ENCODE data around the gene ADORA2A. TPM values are rescaled to one million over a fixed set of nuclear protein-coding genes. Genes with fewer than 3 reads are reported as not detected.

The ADORA2A gene
- total and polyA plus RNA-seq, 11 donors, result 1.5 to 12.1 (median 4.5) TPM

DNA sequence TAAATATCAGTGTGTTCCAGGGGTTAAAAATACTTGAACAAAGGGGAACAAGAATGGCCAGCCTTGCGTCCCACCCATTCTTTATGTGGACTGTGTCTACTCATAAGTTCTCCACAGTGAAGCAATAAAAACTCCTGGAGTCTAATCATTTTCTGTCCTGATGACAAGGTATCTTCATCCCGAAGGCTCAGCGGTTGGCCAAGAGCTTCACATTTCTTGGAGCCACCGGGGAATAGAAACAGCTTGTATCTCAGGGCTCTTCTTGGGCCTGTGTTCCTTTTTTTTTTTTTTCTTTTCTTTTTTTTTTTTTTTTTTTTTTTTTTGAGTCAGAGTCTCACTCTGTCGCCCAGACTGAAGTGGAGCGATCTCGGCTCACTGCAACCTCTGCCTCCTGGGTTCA lies 36.8 kb upstream of the ADORA2A start:
- H3K4me1 ChIP-seq, result peaks cover 10 to 68% (median 48%) of the 10 kb centered on the region in 12 donors
- DNase-seq (no peak), ATAC-seq (peak; percentile 18 to 60 (median 52))
- H3K27ac ChIP-seq, result peak overlapping the region in 11 of 12 donors; percentile 52 to 80 (median 73)
- H3K9me3 ChIP-seq, result no peaks in the 10 kb centered on the region
- intact Hi-C loops (cut with DNase I), result no loop called here
- peaks cover 0 to 11% (median 1%) of the 10 kb centered on the region in 9 donors for H3K36me3 ChIP-seq
- WGBS, 4 donors, result 36 to 55% (median 43%) methylated on average over 7 of the region's 7 CpGs
- no peaks in the 10 kb centered on the region for H3K27me3 ChIP-seq
- peak overlapping the region in 1 of 12 donors; percentile 6 for H3K4me3 ChIP-seq
- TF ChIP-seq POLR2A (IDR thresholded peaks at IDR 0.05), result no peak
- TF ChIP-seq, protein P1, sequence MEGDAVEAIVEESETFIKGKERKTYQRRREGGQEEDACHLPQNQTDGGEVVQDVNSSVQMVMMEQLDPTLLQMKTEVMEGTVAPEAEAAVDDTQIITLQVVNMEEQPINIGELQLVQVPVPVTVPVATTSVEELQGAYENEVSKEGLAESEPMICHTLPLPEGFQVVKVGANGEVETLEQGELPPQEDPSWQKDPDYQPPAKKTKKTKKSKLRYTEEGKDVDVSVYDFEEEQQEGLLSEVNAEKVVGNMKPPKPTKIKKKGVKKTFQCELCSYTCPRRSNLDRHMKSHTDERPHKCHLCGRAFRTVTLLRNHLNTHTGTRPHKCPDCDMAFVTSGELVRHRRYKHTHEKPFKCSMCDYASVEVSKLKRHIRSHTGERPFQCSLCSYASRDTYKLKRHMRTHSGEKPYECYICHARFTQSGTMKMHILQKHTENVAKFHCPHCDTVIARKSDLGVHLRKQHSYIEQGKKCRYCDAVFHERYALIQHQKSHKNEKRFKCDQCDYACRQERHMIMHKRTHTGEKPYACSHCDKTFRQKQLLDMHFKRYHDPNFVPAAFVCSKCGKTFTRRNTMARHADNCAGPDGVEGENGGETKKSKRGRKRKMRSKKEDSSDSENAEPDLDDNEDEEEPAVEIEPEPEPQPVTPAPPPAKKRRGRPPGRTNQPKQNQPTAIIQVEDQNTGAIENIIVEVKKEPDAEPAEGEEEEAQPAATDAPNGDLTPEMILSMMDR (IDR thresholded peaks at IDR 0.05), result no peak

GRCh38 chr22:24391836-24392217 lies 35.6 kb upstream of the ADORA2A start:
- TF ChIP-seq, protein P1 (IDR thresholded peaks at IDR 0.05), result no peak
- no peak for TF ChIP-seq POLR2A (IDR thresholded peaks at IDR 0.05)
- Histone ChIP-seq H3K36me3 (peaks cover 0 to 24% (median 12%) of the 10 kb centered on the region in 9 donors), H3K27ac (peak overlapping the region in 11 of 12 donors; percentile 52 to 80 (median 73)), H3K27me3 (no peaks in the 10 kb centered on the region), H3K9me3 (no peaks in the 10 kb centered on the region), H3K4me3 (no peak overlapping the region), H3K4me1 (peaks cover 10 to 65% (median 49%) of the 10 kb centered on the region in 12 donors)
- DNase-seq (peak in 1 of 5 donors; percentile 20), ATAC-seq (peak in 1 of 4 donors; percentile 18)
- intact Hi-C loops (cut with DNase I), result no loop called here
- WGBS, 4 donors, result 73 to 79% (median 76%) methylated on average over 3 of the region's 3 CpGs

GRCh38 chr22:24392218-24392931 lies 35.0 kb upstream of the ADORA2A start:
- Histone ChIP-seq H3K27me3 (no peaks in the 10 kb centered on the region), H3K9me3 (no peaks in the 10 kb centered on the region), H3K36me3 (peaks cover 0 to 29% (median 18%) of the 10 kb centered on the region in 9 donors), H3K27ac (peak overlapping the region in 7 of 12 donors; percentile 52 to 80 (median 75)), H3K4me3 (no peak overlapping the region), H3K4me1 (peaks cover 10 to 68% (median 51%) of the 10 kb centered on the region in 12 donors)
- TF ChIP-seq, protein P1 (IDR thresholded peaks at IDR 0.05), result no peak
- TF ChIP-seq POLR2A (IDR thresholded peaks at IDR 0.05), result no peak
- intact Hi-C loops (cut with DNase I), result no loop called here
- peak in 1 of 4 donors; percentile 7 for ATAC-seq
- WGBS, 4 donors, result 72 to 80% (median 76%) methylated on average over 4 of the region's 4 CpGs
- DNase-seq, result no peak

DNA sequence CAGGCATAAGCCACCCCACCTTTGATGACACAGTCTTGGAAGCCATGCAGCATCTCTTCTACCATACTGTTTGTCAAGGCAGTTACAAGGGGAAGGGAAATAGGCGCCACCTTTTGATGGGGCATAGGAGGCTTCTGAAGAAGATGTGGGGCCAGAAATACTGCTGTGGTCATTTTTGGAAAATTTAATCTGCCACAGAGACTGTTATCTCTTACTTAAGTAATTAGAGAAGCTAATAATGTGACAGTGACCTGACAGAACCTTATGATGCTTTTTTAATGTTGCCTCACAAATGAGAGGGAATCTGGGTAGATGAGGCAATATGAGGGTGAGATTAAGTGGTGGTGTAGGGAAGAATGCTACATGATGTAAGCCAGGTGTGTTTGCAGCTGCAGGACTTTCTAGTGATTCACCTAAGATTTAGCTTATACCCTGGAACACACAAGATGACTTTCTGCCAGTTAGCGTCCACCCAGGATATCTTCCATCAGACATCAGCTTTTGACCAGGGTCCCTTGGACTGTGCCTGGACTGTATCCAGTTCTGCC lies 34.3 kb upstream of the ADORA2A start:
- Histone ChIP-seq H3K36me3 (peaks cover 0 to 34% (median 22%) of the 10 kb centered on the region in 9 donors), H3K9me3 (no peaks in the 10 kb centered on the region), H3K4me1 (peaks cover 10 to 74% (median 51%) of the 10 kb centered on the region in 12 donors), H3K27ac (peak overlapping the region in 3 of 12 donors; percentile 2 to 80 (median 34)), H3K4me3 (no peak overlapping the region), H3K27me3 (no peaks in the 10 kb centered on the region)
- DNase-seq (no peak), ATAC-seq (no peak)
- intact Hi-C loops (cut with DNase I), result no loop called here
- no peak for TF ChIP-seq POLR2A (IDR thresholded peaks at IDR 0.05)
- TF ChIP-seq, protein P1 (IDR thresholded peaks at IDR 0.05), result no peak
- 84 to 100% (median 92%) methylated on average over 2 of the region's 2 CpGs for WGBS, 4 donors

Data from heart left ventricle (tissue), 16 donors.